Right lobe of liver (tissue), 4 donors: ENCODE results near the gene SMIM27.
"Not testable (repeated sequence)": the region's sequence is repeated elsewhere in the genome, so short reads cannot be mapped to it uniquely, and the experiment has no call there.

ENCODE experiments used
- POLR2A ChIP-seq: fragments of 450-650 bp; IDR thresholded peaks from one replicate; pipeline ENCODE4 v1.6.1; 2017; ENCODE audit warnings: antibody characterized with exemption, mild to moderate bottlenecking
- TF ChIP-seq, protein P1 (sequence below), 4 donors: fragments of 200-600 bp in 3 of 4; fragments of 450-650 bp in 1 of 4; IDR thresholded peaks; one replicate each; pipeline versions ENCODE4 v1.5.1 to v1.8.0; 2016 to 2022; ENCODE audit warnings: antibody characterized with exemption in 4 of 4, mild to moderate bottlenecking in 2 of 4
- donor health status: DM: no; HTN: no; CAD: no.
- donor health status: DM: no; HTN: no; CAD: no.
- donor health status: DM: no; HTN: yes; CAD: no.

DNA sequence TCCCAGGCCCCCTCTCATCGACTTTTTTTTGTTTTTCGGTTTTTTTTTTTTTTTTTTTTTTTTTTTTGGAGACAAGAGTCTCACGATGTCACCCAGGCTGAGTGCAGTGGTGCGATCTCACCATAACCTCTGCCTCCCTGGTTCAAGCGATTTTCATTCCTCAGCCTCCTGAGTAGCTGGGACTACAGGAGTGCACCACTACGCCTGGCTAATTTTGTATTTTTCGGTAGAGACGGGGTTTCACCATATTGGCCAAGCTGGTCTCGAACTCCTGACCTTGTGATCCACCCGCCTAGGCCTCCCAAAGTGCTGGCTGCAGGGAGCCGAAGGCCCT, 27.6 kb upstream of the SMIM27 start:
- TF ChIP-seq, protein P1, sequence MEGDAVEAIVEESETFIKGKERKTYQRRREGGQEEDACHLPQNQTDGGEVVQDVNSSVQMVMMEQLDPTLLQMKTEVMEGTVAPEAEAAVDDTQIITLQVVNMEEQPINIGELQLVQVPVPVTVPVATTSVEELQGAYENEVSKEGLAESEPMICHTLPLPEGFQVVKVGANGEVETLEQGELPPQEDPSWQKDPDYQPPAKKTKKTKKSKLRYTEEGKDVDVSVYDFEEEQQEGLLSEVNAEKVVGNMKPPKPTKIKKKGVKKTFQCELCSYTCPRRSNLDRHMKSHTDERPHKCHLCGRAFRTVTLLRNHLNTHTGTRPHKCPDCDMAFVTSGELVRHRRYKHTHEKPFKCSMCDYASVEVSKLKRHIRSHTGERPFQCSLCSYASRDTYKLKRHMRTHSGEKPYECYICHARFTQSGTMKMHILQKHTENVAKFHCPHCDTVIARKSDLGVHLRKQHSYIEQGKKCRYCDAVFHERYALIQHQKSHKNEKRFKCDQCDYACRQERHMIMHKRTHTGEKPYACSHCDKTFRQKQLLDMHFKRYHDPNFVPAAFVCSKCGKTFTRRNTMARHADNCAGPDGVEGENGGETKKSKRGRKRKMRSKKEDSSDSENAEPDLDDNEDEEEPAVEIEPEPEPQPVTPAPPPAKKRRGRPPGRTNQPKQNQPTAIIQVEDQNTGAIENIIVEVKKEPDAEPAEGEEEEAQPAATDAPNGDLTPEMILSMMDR (IDR thresholded peaks at IDR 0.05), result not testable (repeated sequence)
- not testable (repeated sequence) for TF ChIP-seq POLR2A
